SK-N-SH (cell line): Measurements from ENCODE around the gene EIF5AL1. TPM values are rescaled to one million over a fixed set of nuclear protein-coding genes. Genes with fewer than 3 reads are reported as not detected.

ENCODE experiments used
- CTCF ChIA-PET: fragments of 300-600, 350-600 bp; formaldehyde crosslinking; extraction: SDS; loops from one replicate; lab custom pipeline; 2021; lab: Yijun Ruan, JAX
- POLR2A ChIA-PET: fragments of 350-600 bp; sonication (Branson Sonifier 250); formaldehyde crosslinking; extraction: SDS; loops from one replicate; lab custom pipeline; 2020; ENCODE audit warnings: antibody characterized with exemption, inconsistent platforms; lab: Yijun Ruan, JAX
- DNase-seq: peaks from one replicate; pipeline ENCODE4 v3.0.0; 2012
- H2AFZ ChIP-seq: fragments of 200-600 bp; sonication (generic); 2 replicates; pipeline ENCODE4 v1.8.1; 2016; ENCODE audit warnings: antibody characterized with exemption, mild to moderate bottlenecking, low read depth
- H3F3A ChIP-seq: fragments of 200-600 bp; sonication (generic); replicated peaks from 2 replicates; pipeline ENCODE3; 2016; ENCODE audit warnings: antibody characterized with exemption, mild to moderate bottlenecking; ENCODE audit not compliant: insufficient read depth
- H3K27ac ChIP-seq, 2 experiments: fragments of 200-500 bp in 1 of 2; fragments of 200-600 bp in 1 of 2; sonication (Bioruptor generic) in 1 of 2; sonication (generic), shearing (Covaris generic) in 1 of 2; 2 replicates each; pipeline versions ENCODE4 v1.5.1 to v1.6.1; 2014 to 2016; ENCODE audit warnings: low read depth in 2 of 2, inconsistent platforms in 1 of 2, low read length in 1 of 2, mild to moderate bottlenecking in 1 of 2, mixed read lengths in 1 of 2
- H3K27me3 ChIP-seq: fragments of 200-600 bp; sonication (generic), shearing (Covaris generic); 2 replicates; pipeline ENCODE4 v1.6.1; 2016; ENCODE audit warnings: mixed run types; ENCODE audit not compliant: insufficient read depth
- H3K36me3 ChIP-seq, 2 experiments: fragments of 200-500 bp in 1 of 2; fragments of 200-600 bp in 1 of 2; sonication (Bioruptor generic) in 1 of 2; sonication (generic) in 1 of 2; replicated peaks in 1 of 2; 2 replicates each; pipeline versions ENCODE3 to v1.5.1; 2014 to 2016; ENCODE audit warnings: low read length in 1 of 2, mild to moderate bottlenecking in 1 of 2; ENCODE audit not compliant: insufficient read depth in 2 of 2, control insufficient read depth in 1 of 2
- H3K4me1 ChIP-seq, 2 experiments: fragments of 200-500 bp in 1 of 2; fragments of 200-600 bp in 1 of 2; sonication (Bioruptor generic) in 1 of 2; sonication (generic), shearing (Covaris generic) in 1 of 2; 2 replicates each; pipeline versions ENCODE4 v1.5.1 to v1.6.1; 2014 to 2016; ENCODE audit warnings: low read depth in 1 of 2, low read length in 1 of 2, mixed run types in 1 of 2; ENCODE audit not compliant: insufficient read depth in 2 of 2, control insufficient read depth in 1 of 2
- H3K4me2 ChIP-seq: fragments of 200-600 bp; sonication (generic), shearing (Covaris generic); 2 replicates; pipeline ENCODE4 v1.6.1; 2017; ENCODE audit warnings: mixed run types
- H3K4me3 ChIP-seq, 2 experiments: fragments of 200-500 bp in 1 of 2; fragments of 200-600 bp in 1 of 2; sonication (Bioruptor generic) in 1 of 2; sonication (generic), shearing (Covaris generic) in 1 of 2; 2 replicates each; pipeline versions ENCODE4 v1.5.1 to v1.8.1; 2014 to 2016; ENCODE audit warnings: low read depth in 2 of 2, inconsistent platforms in 1 of 2, low read length in 1 of 2, mild to moderate bottlenecking in 1 of 2, mixed read lengths in 1 of 2, moderate library complexity in 1 of 2
- H3K79me2 ChIP-seq: fragments of 200-600 bp; sonication (generic); 2 replicates; pipeline ENCODE4 v1.8.1; 2017; ENCODE audit warnings: mild to moderate bottlenecking; ENCODE audit not compliant: insufficient read depth
- H3K9ac ChIP-seq: fragments of 200-600 bp; sonication (generic); 2 replicates; pipeline ENCODE4 v1.6.1; 2017; ENCODE audit warnings: mixed run types
- H3K9me2 ChIP-seq: fragments of 200-600 bp; sonication (generic); 2 replicates; pipeline ENCODE4 v1.6.1; 2017; ENCODE audit warnings: mixed run types
- H3K9me3 ChIP-seq: fragments of 200-600 bp; sonication (generic); 2 replicates; pipeline ENCODE4 v1.6.1; 2017; ENCODE audit warnings: mixed run types, mild to moderate bottlenecking, moderate library complexity
- H4K20me1 ChIP-seq: fragments of 200-600 bp; sonication (generic); 2 replicates; pipeline ENCODE4 v1.6.1; 2017; ENCODE audit warnings: mild to moderate bottlenecking, mixed run types; ENCODE audit not compliant: insufficient read depth
- FOXM1 ChIP-seq: IDR thresholded peaks from 2 replicates; pipeline ENCODE4 v1.4.0; 2012; ENCODE audit warnings: low read depth, mild to moderate bottlenecking
- MXI1 ChIP-seq: IDR thresholded peaks from 2 replicates; pipeline ENCODE4 v1.6.1; 2012; ENCODE audit warnings: mild to moderate bottlenecking, low read depth, low read length, improper control_type of control experiment
- NFIC ChIP-seq: IDR thresholded peaks from 2 replicates; pipeline ENCODE4 v1.4.0; 2012; ENCODE audit warnings: borderline replicate concordance
- NRF1 ChIP-seq: IDR thresholded peaks from 2 replicates; pipeline ENCODE4 v1.6.1; 2012; ENCODE audit warnings: low read depth, mild to moderate bottlenecking, low read length
- POLR2AphosphoS5 ChIP-seq: IDR thresholded peaks from 2 replicates; pipeline ENCODE4 v1.6.1; 2012; ENCODE audit warnings: low read depth, low read length
- RAD21 ChIP-seq: IDR thresholded peaks from 2 replicates; pipeline ENCODE4 v1.6.1; 2012; ENCODE audit warnings: mild to moderate bottlenecking, low read length
- RFX5 ChIP-seq: IDR thresholded peaks from 2 replicates; pipeline ENCODE4 v1.6.1; 2012; ENCODE audit warnings: mild to moderate bottlenecking, improper control_type of control experiment, low read length
- SIN3A ChIP-seq: IDR thresholded peaks from 2 replicates; pipeline ENCODE4 v1.6.1; 2012; ENCODE audit warnings: low read depth, mild to moderate bottlenecking, low read length, moderate library complexity, borderline replicate concordance
- SMC3 ChIP-seq: IDR thresholded peaks from 2 replicates; pipeline ENCODE4 v1.6.1; 2012; ENCODE audit warnings: low read depth, low read length, improper control_type of control experiment
- TAF1 ChIP-seq: IDR thresholded peaks from 2 replicates; pipeline ENCODE4 v1.6.1; 2012; ENCODE audit warnings: low read depth, mild to moderate bottlenecking, low read length, moderate library complexity, borderline replicate concordance
- TEAD4 ChIP-seq: IDR thresholded peaks from 2 replicates; pipeline ENCODE4 v1.4.0; 2012; ENCODE audit warnings: mild to moderate bottlenecking, borderline replicate concordance; ENCODE audit not compliant: insufficient read depth
- YY1 ChIP-seq: IDR thresholded peaks from 2 replicates; pipeline ENCODE4 v1.4.0; 2012; ENCODE audit warnings: low read depth, mild to moderate bottlenecking
- WGBS: methylation state at CpG from one replicate; pipeline ENCODE4 v1.1.6; 2017; ENCODE audit warnings: low lambda C conversion rate; 5-methylcytosine and 5-hydroxymethylcytosine counted together
- polyA plus RNA-seq, 3 experiments: library from polyadenylated mRNA; depleted of rRNA; stranded (reverse); fragments of >200 nt; gene quantifications; 2 replicates each; pipeline ENCODE4 v1.2.3, GENCODE V29; 2012
- TF ChIP-seq, protein P1 (sequence below): IDR thresholded peaks from 2 replicates; pipeline ENCODE4 v1.4.0; 2012; ENCODE audit warnings: low read depth
- TF ChIP-seq, protein P2 (sequence below): IDR thresholded peaks from 2 replicates; pipeline ENCODE4; 2012
- TF ChIP-seq, protein P3 (sequence below): IDR thresholded peaks from 2 replicates; pipeline ENCODE4 v1.4.0; 2012; ENCODE audit warnings: low read depth, borderline replicate concordance
- TF ChIP-seq, protein P4 (sequence below): IDR thresholded peaks from 2 replicates; pipeline ENCODE4 v1.6.1; 2012; ENCODE audit warnings: mild to moderate bottlenecking, low read depth, low read length, moderate library complexity
- TF ChIP-seq, protein P5 (sequence below): fragments of 150-350 bp; IDR thresholded peaks from 2 replicates; pipeline ENCODE4 v1.6.1; 2016; ENCODE audit warnings: mild to moderate bottlenecking, low read depth, low read length

EIF5AL1 gene
- polyA plus RNA-seq, 1 of the 3 experiments (the other 2 are of a cell fraction), result 0.26 TPM

DNA sequence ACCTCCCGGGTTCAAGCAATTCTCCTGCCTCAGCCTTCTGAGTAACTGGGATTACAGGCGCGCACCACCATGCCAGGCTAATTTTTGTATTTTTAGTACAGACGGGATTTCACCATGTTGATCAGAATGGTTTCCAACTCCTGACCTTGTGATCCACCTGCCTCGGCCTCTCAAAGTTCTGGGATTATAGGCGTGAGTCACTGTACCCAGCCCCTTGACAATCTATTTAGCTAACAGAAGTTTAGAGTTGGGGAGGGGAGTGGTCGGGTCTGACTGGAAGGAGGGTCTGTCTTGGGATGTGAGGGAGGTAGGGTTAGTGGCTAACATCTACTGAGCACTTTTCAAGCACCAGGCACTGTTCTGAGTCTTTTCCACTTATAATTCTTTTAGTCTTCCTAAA is 39.9 kb upstream of the EIF5AL1 start (continued):
- TF ChIP-seq, protein P1, sequence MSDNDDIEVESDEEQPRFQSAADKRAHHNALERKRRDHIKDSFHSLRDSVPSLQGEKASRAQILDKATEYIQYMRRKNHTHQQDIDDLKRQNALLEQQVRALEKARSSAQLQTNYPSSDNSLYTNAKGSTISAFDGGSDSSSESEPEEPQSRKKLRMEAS, result no peak
- TF ChIP-seq, all 33 proteins: peak for 0

DNA sequence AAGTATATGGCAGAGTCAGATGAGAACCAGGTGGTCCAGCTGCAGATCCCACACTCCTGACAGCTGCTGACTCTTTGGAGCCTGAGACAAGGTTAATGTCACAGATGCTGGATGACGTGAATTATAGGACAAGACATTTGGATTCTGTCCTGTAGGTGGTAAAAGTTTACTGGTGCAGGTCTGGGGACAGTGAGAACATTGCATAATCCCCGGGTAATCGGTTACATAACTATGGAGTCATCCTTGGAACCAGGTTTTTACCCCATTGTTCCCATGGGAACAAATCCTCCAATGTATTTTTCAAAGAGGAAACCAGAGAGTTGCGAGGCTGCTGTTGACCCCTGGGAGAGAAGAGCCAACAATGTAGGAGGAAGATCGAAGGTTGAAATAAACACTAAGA is 39.4 kb upstream of the EIF5AL1 start:
- H3K4me2 ChIP-seq, result no peak overlapping the region
- CTCF ChIA-PET, result interaction anchor here (1.3 to 6.3 kb wide), 3 partner anchors 15 to 99 kb away, joined by 4 to 34 read pairs (median 6); no protein-coding TSS in a partner anchor
- H4K20me1 ChIP-seq, result no peaks in the 10 kb centered on the region
- no peak overlapping the region for H3K27ac ChIP-seq
- H3K9me3 ChIP-seq, result no peaks in the 10 kb centered on the region
- no peak for DNase-seq
- H3K36me3 ChIP-seq, result no peaks in the 10 kb centered on the region
- no peak overlapping the region for H2AFZ ChIP-seq
- 86% methylated on average over 5 of the region's 5 CpGs for WGBS
- H3K9me2 ChIP-seq, result no peaks in the 10 kb centered on the region
- H3K79me2 ChIP-seq, result no peaks in the 10 kb centered on the region
- H3K4me3 ChIP-seq, result no peak overlapping the region
- no peaks in the 10 kb centered on the region for H3F3A ChIP-seq
- POLR2A ChIA-PET, result no interaction called here
- no peaks in the 10 kb centered on the region for H3K27me3 ChIP-seq
- H3K4me1 ChIP-seq, result no peaks in the 10 kb centered on the region
- TF ChIP-seq TEAD4, result no peak
- no peak for TF ChIP-seq SMC3
- TF ChIP-seq, protein P2, sequence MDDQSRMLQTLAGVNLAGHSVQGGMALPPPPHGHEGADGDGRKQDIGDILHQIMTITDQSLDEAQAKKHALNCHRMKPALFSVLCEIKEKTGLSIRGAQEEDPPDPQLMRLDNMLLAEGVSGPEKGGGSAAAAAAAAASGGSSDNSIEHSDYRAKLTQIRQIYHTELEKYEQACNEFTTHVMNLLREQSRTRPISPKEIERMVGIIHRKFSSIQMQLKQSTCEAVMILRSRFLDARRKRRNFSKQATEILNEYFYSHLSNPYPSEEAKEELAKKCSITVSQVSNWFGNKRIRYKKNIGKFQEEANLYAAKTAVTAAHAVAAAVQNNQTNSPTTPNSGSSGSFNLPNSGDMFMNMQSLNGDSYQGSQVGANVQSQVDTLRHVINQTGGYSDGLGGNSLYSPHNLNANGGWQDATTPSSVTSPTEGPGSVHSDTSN, result no peak
- no peak for TF ChIP-seq NFIC
- TF ChIP-seq TAF1, result no peak
- no peak for TF ChIP-seq RFX5
- TF ChIP-seq, protein P3, sequence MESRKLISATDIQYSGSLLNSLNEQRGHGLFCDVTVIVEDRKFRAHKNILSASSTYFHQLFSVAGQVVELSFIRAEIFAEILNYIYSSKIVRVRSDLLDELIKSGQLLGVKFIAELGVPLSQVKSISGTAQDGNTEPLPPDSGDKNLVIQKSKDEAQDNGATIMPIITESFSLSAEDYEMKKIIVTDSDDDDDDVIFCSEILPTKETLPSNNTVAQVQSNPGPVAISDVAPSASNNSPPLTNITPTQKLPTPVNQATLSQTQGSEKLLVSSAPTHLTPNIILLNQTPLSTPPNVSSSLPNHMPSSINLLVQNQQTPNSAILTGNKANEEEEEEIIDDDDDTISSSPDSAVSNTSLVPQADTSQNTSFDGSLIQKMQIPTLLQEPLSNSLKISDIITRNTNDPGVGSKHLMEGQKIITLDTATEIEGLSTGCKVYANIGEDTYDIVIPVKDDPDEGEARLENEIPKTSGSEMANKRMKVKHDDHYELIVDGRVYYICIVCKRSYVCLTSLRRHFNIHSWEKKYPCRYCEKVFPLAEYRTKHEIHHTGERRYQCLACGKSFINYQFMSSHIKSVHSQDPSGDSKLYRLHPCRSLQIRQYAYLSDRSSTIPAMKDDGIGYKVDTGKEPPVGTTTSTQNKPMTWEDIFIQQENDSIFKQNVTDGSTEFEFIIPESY, result no peak
- TF ChIP-seq MXI1, result no peak
- no peak overlapping the region for H3K9ac ChIP-seq

DNA sequence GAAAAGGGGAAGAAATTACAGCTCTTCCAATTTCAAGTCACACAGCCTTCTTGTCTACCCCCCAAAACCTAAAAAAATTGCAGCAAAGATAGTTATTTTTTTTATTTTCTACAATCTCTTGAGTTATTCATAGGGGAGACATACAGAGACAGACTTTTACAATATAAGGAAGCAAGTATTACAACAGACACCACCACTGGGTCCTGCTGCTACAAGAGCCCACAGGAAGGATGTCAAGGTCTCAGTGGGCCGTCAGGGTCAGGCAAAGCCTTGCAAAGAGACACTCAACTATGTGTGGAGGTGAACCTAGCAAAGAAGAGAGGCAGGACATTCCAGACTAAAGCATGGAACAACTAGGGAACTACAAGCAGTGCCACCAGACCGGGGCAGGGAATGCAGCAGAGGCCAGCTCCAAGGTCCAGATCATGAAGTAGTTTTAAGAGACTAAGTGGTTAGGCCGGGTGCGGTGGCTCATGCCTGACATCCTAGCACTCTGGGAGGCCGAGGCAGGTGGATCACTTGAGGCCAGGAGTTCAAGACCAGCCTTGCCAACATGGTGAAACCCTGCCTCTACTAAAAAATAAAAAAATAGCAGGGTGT is 38.7 kb upstream of the EIF5AL1 start:
- Histone ChIP-seq H3K79me2 (no peaks in the 10 kb centered on the region), H3K9me3 (no peaks in the 10 kb centered on the region), H4K20me1 (no peaks in the 10 kb centered on the region), H3K4me1 (no peaks in the 10 kb centered on the region), H3K36me3 (no peaks in the 10 kb centered on the region), H3K4me2 (no peak overlapping the region), H3K4me3 (no peak overlapping the region), H3K9me2 (no peaks in the 10 kb centered on the region), H3K9ac (no peak overlapping the region), H3F3A (no peaks in the 10 kb centered on the region), H3K27me3 (no peaks in the 10 kb centered on the region), H2AFZ (no peak overlapping the region), H3K27ac (no peak overlapping the region)
- ChIA-PET CTCF (interaction anchor here (1.2 to 6.3 kb wide), 4 partner anchors 14 to 597 kb away, joined by 3 to 34 read pairs (median 5); no protein-coding TSS in a partner anchor), POLR2A (no interaction called here)
- 64% methylated on average over 5 of the region's 5 CpGs for WGBS
- DNase-seq, result no peak
- TF ChIP-seq, protein P4, sequence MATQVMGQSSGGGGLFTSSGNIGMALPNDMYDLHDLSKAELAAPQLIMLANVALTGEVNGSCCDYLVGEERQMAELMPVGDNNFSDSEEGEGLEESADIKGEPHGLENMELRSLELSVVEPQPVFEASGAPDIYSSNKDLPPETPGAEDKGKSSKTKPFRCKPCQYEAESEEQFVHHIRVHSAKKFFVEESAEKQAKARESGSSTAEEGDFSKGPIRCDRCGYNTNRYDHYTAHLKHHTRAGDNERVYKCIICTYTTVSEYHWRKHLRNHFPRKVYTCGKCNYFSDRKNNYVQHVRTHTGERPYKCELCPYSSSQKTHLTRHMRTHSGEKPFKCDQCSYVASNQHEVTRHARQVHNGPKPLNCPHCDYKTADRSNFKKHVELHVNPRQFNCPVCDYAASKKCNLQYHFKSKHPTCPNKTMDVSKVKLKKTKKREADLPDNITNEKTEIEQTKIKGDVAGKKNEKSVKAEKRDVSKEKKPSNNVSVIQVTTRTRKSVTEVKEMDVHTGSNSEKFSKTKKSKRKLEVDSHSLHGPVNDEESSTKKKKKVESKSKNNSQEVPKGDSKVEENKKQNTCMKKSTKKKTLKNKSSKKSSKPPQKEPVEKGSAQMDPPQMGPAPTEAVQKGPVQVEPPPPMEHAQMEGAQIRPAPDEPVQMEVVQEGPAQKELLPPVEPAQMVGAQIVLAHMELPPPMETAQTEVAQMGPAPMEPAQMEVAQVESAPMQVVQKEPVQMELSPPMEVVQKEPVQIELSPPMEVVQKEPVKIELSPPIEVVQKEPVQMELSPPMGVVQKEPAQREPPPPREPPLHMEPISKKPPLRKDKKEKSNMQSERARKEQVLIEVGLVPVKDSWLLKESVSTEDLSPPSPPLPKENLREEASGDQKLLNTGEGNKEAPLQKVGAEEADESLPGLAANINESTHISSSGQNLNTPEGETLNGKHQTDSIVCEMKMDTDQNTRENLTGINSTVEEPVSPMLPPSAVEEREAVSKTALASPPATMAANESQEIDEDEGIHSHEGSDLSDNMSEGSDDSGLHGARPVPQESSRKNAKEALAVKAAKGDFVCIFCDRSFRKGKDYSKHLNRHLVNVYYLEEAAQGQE, result no peak
- TF ChIP-seq NRF1, result no peak
- TF ChIP-seq, protein P1, result no peak
- TF ChIP-seq POLR2AphosphoS5, result no peak
- no peak for TF ChIP-seq YY1
- no peak for TF ChIP-seq FOXM1
- no peak for TF ChIP-seq RAD21
- TF ChIP-seq TEAD4, result no peak
- TF ChIP-seq, protein P5, sequence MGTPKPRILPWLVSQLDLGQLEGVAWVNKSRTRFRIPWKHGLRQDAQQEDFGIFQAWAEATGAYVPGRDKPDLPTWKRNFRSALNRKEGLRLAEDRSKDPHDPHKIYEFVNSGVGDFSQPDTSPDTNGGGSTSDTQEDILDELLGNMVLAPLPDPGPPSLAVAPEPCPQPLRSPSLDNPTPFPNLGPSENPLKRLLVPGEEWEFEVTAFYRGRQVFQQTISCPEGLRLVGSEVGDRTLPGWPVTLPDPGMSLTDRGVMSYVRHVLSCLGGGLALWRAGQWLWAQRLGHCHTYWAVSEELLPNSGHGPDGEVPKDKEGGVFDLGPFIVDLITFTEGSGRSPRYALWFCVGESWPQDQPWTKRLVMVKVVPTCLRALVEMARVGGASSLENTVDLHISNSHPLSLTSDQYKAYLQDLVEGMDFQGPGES, result no peak
- no peak for TF ChIP-seq SIN3A
